HL-60/S4 treated with phorbol 12-myristate 13-acetate at 8.2 ng/mL for 4 days and 3 days (cell line): ENCODE results near the gene ANK3.

Experiments
- in situ Hi-C: fragments of 300-500 bp; cut with MboI; formaldehyde crosslinking; loops from 2 replicates; pipeline ENCODE4 v1.15.0; 2022; ENCODE audit warnings: low sequenced_read_pairs

ANK3 gene

GRCh38 chr10:60283397-60283796 lies 106.3 kb downstream of the ANK3 start:
- in situ Hi-C loops, result no loop called here

GRCh38 chr10:60282771-60283353 lies 106.8 kb downstream of the ANK3 start:
- in situ Hi-C loops, result no loop called here

GRCh38 chr10:60281792-60282353 lies 107.8 kb downstream of the ANK3 start:
- in situ Hi-C loops, result no loop called here

GRCh38 chr10:60281331-60281730 lies 108.3 kb downstream of the ANK3 start:
- in situ Hi-C loops, result no loop called here

GRCh38 chr10:60280475-60280874 lies 109.2 kb downstream of the ANK3 start:
- in situ Hi-C loops, result no loop called here

DNA sequence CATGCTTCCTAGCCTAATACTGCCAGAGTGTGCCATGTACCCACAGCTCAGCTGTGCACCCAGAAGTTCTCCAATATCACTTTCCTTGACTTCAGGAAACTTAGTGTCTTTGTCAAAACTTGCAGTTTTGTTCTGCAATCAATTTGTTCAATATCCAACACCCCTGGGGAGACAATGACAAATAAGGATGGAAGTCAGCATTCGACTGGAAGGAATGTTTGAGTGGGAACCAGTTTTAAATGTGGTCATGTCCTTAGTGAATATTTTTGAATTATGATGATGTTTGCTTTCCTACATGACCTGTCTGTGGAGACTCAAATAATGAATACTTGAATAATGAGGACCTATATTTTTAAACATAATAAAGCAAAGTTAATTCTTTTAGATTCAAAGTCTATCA lies 112.0 kb downstream of the ANK3 start:
- in situ Hi-C loops, result no loop called here

DNA sequence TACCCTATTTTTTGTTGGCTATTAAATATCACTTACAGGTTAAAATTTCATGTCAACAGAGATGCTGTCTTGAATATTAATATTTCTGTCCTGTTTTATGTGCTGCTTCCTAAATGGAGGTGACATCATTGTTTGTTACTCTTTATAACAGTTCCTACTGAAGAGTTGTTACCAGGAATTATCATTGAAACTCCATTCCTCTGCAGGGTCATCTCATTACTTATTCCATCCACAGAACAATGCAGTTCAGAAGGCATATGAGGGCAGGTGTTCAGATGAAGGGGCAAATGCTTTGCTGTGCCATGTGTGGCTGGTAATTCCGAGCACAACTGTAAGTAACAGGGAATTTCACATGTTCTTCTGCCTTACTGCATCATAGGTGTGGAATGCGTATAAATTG lies 113.4 kb downstream of the ANK3 start:
- in situ Hi-C loops, result no loop called here

DNA sequence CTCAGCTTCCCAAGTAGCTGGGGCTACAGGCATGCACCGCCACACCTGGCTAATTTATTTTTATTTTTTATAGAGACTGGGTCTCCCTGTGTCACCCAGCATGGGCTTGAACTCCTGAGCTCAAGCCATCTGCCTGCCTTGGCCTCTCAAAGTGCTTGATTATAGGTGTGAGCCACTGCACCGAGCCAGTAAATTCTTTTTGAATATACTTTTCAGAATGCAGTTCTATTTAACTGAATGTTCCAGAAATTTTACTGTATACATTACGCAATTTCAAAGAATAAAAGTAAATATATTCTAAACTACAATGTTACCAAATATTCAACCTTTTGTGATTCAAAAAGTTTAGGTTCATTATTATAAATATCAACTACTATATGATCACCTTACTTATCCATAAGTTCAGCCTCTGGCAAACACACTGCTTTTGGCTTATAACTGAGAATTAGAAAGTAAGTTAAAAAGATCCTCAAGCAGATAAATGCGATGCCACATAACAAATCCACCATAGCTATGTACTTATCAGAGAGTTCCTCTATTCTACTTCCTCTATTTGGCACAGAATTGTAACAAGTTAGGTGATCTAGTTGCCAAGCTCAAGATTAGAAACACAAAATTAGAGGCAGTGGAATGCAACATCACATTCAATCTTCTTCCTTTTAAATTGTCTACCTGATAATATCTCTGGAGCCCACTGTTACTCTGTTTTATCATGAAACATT lies 118.2 kb downstream of the ANK3 start:
- in situ Hi-C loops, result no loop called here

GRCh38 chr10:60270426-60270825 lies 119.2 kb downstream of the ANK3 start:
- in situ Hi-C loops, result no loop called here

- in situ Hi-C loops, result no loop called here
Observed at GRCh38 chr10:60267802-60268201, 121.9 kb downstream of the ANK3 start.

DNA sequence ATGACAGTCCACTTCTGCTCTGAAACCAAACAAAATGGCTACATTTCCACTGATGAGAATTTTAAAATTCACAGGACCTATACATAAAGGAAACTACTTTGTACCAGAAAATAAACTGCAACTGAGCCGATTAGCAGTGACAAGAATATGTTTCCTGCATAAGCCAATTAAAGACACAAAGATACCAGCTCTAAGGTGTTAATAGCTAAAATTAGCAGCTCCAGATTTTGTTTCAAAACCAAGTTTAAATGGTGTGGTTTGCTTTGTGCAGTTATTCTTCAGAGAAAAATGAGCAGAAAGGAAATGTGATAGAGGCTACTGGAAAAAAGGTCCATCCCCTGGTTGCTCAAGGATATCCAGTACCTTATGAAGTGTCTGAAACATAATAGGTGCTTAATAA lies 123.2 kb downstream of the ANK3 start:
- in situ Hi-C loops, result no loop called here

DNA sequence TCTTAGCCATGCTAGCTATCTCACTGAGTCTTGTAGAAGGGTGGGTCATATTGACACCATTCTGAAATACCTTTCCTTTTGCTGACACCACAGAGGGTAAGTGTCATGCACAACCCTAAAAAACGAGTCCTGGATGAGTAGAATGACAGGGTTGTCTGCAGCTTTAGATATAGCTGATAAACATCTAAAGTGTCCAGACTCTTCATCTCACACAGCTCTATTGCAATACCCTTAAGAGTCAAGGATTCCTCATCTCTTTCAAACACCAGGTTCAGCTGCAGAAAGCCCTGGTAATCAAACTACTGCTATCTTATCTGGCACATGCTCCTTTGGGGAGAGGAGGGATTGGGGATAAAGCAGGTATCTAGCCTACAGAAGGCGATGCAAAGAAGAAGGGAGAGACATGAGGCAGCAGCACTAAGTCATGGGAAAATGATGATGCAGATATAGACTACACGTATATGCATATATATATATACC lies 127.0 kb downstream of the ANK3 start:
- in situ Hi-C loops, result no loop called here

DNA sequence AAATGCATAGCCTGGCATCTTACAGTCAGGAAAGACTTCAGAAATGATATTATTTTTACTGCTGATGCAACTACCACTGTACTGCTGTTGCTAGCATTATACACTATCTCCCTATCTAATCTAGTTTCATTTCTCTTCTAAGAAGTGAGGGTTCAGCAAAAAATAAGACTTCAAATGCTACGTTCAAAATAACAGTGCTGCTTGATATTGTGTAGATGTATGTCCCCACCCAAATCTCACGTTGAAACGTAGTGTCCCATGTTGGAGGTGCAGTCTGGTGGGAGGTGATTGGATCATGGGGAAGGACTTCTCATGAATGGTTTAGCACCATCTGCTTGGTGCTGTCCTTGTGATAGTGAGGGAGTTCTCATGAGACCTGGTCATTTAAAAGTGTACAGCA lies 129.4 kb downstream of the ANK3 start:
- in situ Hi-C loops, result no loop called here

- in situ Hi-C loops, result no loop called here
Observed at GRCh38 chr10:60258429-60258797, 131.3 kb downstream of the ANK3 start.

DNA sequence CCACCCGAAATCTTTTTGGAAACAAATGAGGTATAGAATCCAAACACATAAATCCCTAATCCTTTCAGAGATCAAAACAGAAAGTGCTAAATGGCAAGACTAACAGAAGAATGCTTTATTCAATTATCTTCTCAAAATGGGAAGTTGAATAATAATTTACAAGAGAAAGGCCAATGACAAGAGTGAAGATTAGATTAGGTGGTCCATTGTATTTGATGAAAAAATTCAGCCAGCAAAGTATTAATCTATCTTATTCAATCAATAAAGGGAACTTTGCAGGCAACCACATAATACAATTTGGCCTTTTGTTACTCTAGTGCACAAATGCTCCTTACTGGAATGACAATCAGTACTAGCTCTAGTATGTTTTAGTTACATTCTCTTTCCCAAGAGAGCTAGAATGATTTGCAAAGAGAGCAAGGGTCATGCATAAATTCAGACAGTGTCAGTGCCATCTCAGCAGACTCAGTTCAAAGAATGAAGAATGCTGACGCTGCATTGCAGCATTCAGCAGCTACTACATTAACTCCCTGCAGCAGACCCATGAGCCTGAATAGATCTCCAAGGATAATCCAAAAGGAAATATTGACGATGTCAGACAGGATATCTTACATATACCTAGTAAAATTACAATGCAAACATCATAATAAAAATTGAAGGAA lies 131.8 kb downstream of the ANK3 start:
- in situ Hi-C loops, result no loop called here

DNA sequence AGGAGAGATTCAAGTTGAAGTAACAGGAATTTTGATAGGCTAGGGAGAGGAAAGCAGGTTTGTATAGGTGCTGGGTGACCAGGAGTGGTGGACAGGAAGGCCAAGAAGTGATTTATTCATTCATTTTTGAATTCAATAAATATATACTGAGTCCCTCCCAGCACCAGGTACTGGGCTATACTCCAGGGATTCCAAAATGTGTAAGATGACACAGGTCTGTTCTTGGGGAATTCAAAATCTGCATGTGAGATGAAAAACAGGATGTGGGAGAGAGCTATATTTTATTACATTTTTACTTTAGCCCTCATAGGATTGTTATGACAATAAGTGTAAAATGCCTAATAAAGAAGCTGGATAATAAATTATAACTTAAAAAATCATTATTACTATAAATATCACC lies 134.9 kb downstream of the ANK3 start:
- in situ Hi-C loops, result no loop called here

DNA sequence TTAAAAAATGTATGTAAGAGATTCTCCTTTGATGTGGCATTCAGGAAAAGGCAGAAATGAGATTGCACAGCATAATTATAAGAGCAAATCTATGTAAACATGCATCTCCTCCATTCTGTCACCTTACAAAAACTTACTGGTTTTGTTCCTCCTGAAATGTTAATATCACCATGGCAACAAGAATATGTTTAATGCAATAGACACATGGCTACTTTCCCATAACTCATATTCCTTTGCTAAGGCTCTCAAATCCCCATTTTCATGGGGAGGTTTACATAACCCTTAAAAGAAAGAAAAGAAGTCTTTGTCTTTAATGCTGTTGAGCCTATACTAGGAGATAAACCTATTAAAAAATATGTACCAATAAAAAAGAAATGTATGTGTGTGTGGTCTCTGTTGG lies 136.2 kb downstream of the ANK3 start:
- in situ Hi-C loops, result no loop called here

DNA sequence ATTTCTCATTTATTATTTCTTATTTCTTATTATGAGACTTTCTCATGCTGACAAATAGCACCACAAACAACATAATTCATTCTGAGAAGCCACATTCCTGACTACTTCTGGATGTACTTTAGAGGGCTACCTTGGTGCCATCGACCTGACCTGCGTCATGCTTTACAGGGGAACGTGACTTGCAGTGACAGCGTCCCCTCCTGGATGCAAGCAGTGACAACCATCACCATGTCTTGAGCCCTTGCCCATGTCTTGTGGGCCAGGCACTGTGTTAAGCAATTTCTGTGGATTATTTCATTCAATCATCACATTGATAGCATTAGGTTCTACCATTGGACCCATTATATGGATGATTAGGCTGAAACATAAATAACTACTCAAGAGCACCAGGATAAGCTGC lies 137.0 kb downstream of the ANK3 start:
- in situ Hi-C loops, result no loop called here

GRCh38 chr10:60246382-60246781 lies 143.3 kb downstream of the ANK3 start:
- in situ Hi-C loops, result no loop called here

- in situ Hi-C loops, result no loop called here
Observed at GRCh38 chr10:60239228-60239627, 150.4 kb downstream of the ANK3 start.

- in situ Hi-C loops, result no loop called here
Observed at GRCh38 chr10:60238759-60239100, 150.9 kb downstream of the ANK3 start.
